Cerebellar nuclear complex (tissue), 1 donor: ENCODE results near the gene SPDYE9.
"Not testable (repeated sequence)": the region's sequence is repeated elsewhere in the genome, so short reads cannot be mapped to it uniquely, and the experiment has no call there.

Source experiments
- DNase-seq, 2 experiments: peaks; one replicate each; lab custom pipeline; 2025; lab: John Stamatoyannopoulos, UW

SPDYE9 gene

GRCh38 chr7:73085938-73086337, at the start of gene SPDYE9:
SPDYE9 (minus strand) TSS chr7:73086038; CDS start chr7:73084238, 1,800 bp downstream.
- DNase-seq = not testable (repeated sequence)

GRCh38 chr7:73134866-73135265, 49.0 kb upstream of the SPDYE9 start:
- DNase-seq = not testable (repeated sequence)

GRCh38 chr7:73132651-73133217, 46.9 kb upstream of the SPDYE9 start:
- not testable (repeated sequence) for DNase-seq

GRCh38 chr7:73130612-73131011, 44.8 kb upstream of the SPDYE9 start:
- not testable (repeated sequence) for DNase-seq

GRCh38 chr7:73124126-73124525, 38.3 kb upstream of the SPDYE9 start:
- not testable (repeated sequence) for DNase-seq

- DNase-seq = not testable (repeated sequence)
These were observed 37.1 kb upstream of the SPDYE9 start for GRCh38 chr7:73122778-73123447.

- not testable (repeated sequence) for DNase-seq
These were observed 32.3 kb upstream of the SPDYE9 start for GRCh38 chr7:73118155-73118554.

GRCh38 chr7:73057811-73058210, 28.0 kb downstream of the SPDYE9 start, which contains the start of gene SPDYE11:
SPDYE11 (minus strand) TSS chr7:73057911; CDS start chr7:73056111, 1,800 bp downstream.
- DNase-seq = not testable (repeated sequence)

- not testable (repeated sequence) for DNase-seq
These were observed 56.2 kb downstream of the SPDYE9 start, which contains the start of gene SPDYE8 for GRCh38 chr7:73029666-73030065. SPDYE8 (minus strand) TSS chr7:73029766; CDS start chr7:73027966, 1,800 bp downstream.
